ENCODE data around the gene FAR2. TPM values are rescaled to one million over a fixed set of nuclear protein-coding genes. Genes with fewer than 3 reads are reported as not detected.

FAR2 gene
- total and polyA plus RNA-seq, 2 experiments from 2014 or later: 18.7 to 22.6 TPM

- no peak overlapping the region for H3K4me2 ChIP-seq
- no peaks in the 10 kb centered on the region for H4K20me1 ChIP-seq (replicated peaks; ENCODE audit: insufficient read depth)
- no peak overlapping the region for H3K4me3 ChIP-seq
- H3K4me1 ChIP-seq (ENCODE audit: insufficient read depth): no peaks in the 10 kb centered on the region
- TF ChIP-seq POLR2AphosphoS5 (IDR thresholded peaks at IDR 0.05; ENCODE audit: low read depth) (no peak), EZH2phosphoT487 (IDR thresholded peaks at IDR 0.05; ENCODE audit: unreplicated experiment) (no peak), ZNF114 (CRISPR knock-in tag; IDR thresholded peaks at IDR 0.05) (no peak), ZNF331 (CRISPR knock-in tag; IDR thresholded peaks at IDR 0.05; ENCODE audit: low read depth) (no peak), JUNB (IDR thresholded peaks at IDR 0.05; ENCODE audit: unreplicated experiment) (no peak), STAT1 (IDR thresholded peaks at IDR 0.05; ENCODE audit: unreplicated experiment) (no peak), CREB1 (CRISPR knock-in tag; IDR thresholded peaks at IDR 0.05; ENCODE audit: low read depth) (no peak)
- Mint-ChIP-seq H3K27ac (no peak overlapping the region), H3K27me3 (ENCODE audit: insufficient read depth, low read depth, poor library complexity) (no peaks in the 10 kb centered on the region), H3K4me3 (no peak overlapping the region), H3K4me1 (no peaks in the 10 kb centered on the region), H3K9me3 (no peaks in the 10 kb centered on the region), H3K36me3 (ENCODE audit: low read depth) (no peaks in the 10 kb centered on the region)
- no peaks in the 10 kb centered on the region for H3F3A ChIP-seq (replicated peaks; ENCODE audit: low read depth)
- no peaks in the 10 kb centered on the region for H3K27me3 ChIP-seq (ENCODE audit: insufficient read depth)
- H3K36me3 ChIP-seq (ENCODE audit: insufficient read depth): no peaks in the 10 kb centered on the region
- H2AFZ ChIP-seq: no peak overlapping the region
- ATAC-seq: no peak
- no peak overlapping the region for H3K27ac ChIP-seq (ENCODE audit: low read depth)
- no peak for DNase-seq (ENCODE audit: low spot score)
- no peaks in the 10 kb centered on the region for H3K79me2 ChIP-seq (replicated peaks; ENCODE audit: insufficient read depth)
- H3K9me2 ChIP-seq (ENCODE audit: insufficient read depth): no peaks in the 10 kb centered on the region
Measured at GRCh38 chr12:29333178-29333577, 184.1 kb downstream of the FAR2 start.

- no peak overlapping the region for H3K4me3 ChIP-seq
- H3K27ac Mint-ChIP-seq: no peak overlapping the region
- ATAC-seq: no peak
- no peaks in the 10 kb centered on the region for H4K20me1 ChIP-seq (replicated peaks; ENCODE audit: insufficient read depth)
- no peaks in the 10 kb centered on the region for H3K27me3 Mint-ChIP-seq (ENCODE audit: insufficient read depth, low read depth, poor library complexity)
- H3K9me3 Mint-ChIP-seq: no peaks in the 10 kb centered on the region
- no peaks in the 10 kb centered on the region for H3K36me3 ChIP-seq (ENCODE audit: insufficient read depth)
- no peaks in the 10 kb centered on the region for H3K4me1 ChIP-seq (ENCODE audit: insufficient read depth)
- no peaks in the 10 kb centered on the region for H3K9me2 ChIP-seq (ENCODE audit: insufficient read depth)
- H3K27me3 ChIP-seq (ENCODE audit: insufficient read depth): no peaks in the 10 kb centered on the region
- H3K4me1 Mint-ChIP-seq: no peaks in the 10 kb centered on the region
- no peak overlapping the region for H3K4me2 ChIP-seq
- H3K27ac ChIP-seq (ENCODE audit: low read depth): no peak overlapping the region
- H2AFZ ChIP-seq: no peak overlapping the region
- H3F3A ChIP-seq (replicated peaks; ENCODE audit: low read depth): no peaks in the 10 kb centered on the region
- no peaks in the 10 kb centered on the region for H3K79me2 ChIP-seq (replicated peaks; ENCODE audit: insufficient read depth)
- H3K4me3 Mint-ChIP-seq: no peak overlapping the region
- H3K36me3 Mint-ChIP-seq (ENCODE audit: low read depth): peaks cover 1% of the 10 kb centered on the region; the same call in 1 of the 3 replicates
- no peak for DNase-seq (ENCODE audit: low spot score)
- TF ChIP-seq CTCF (conservative IDR thresholded peaks at IDR 0.05; ENCODE audit: low read depth in 2 of 2): no peak
Measured at GRCh38 chr12:29334937-29335336, 185.9 kb downstream of the FAR2 start.

- H3K27ac Mint-ChIP-seq: no peak overlapping the region
- H3K9me3 Mint-ChIP-seq: no peaks in the 10 kb centered on the region
- Histone ChIP-seq H3F3A (replicated peaks; ENCODE audit: low read depth) (no peaks in the 10 kb centered on the region), H4K20me1 (replicated peaks; ENCODE audit: insufficient read depth) (no peaks in the 10 kb centered on the region), H3K4me3 (no peak overlapping the region), H3K79me2 (replicated peaks; ENCODE audit: insufficient read depth) (no peaks in the 10 kb centered on the region), H3K9me2 (ENCODE audit: insufficient read depth) (no peaks in the 10 kb centered on the region), H3K27me3 (ENCODE audit: insufficient read depth) (no peaks in the 10 kb centered on the region), H3K36me3 (ENCODE audit: insufficient read depth) (no peaks in the 10 kb centered on the region; the same call in 1 of the 2 replicates), H2AFZ (no peak overlapping the region), H3K4me2 (no peak overlapping the region), H3K4me1 (ENCODE audit: insufficient read depth) (no peaks in the 10 kb centered on the region), H3K27ac (ENCODE audit: low read depth) (no peak overlapping the region)
- ATAC-seq (no peak), DNase-seq (ENCODE audit: low spot score) (no peak)
- H3K4me3 Mint-ChIP-seq: no peak overlapping the region
- no peaks in the 10 kb centered on the region for H3K27me3 Mint-ChIP-seq (ENCODE audit: insufficient read depth, low read depth, poor library complexity)
- H3K4me1 Mint-ChIP-seq: no peaks in the 10 kb centered on the region
- no peak for TF ChIP-seq ZNF462 (CRISPR knock-in tag; IDR thresholded peaks at IDR 0.05)
- peaks cover 18% of the 10 kb centered on the region; the same call in 2 of the 3 replicates for H3K36me3 Mint-ChIP-seq (ENCODE audit: low read depth)
Measured at GRCh38 chr12:29337325-29337724, 188.2 kb downstream of the FAR2 start.

All from GM23338 (cell line).